Heart left ventricle (tissue), 13 donors: ENCODE results near the gene GNG8.

Experiments
- POLR2A ChIP-seq, 2 donors: fragments of 450-650 bp; IDR thresholded peaks; one replicate each; pipeline ENCODE4 v1.6.1; 2017; ENCODE audit warnings: antibody characterized with exemption in 2 of 2, mild to moderate bottlenecking in 2 of 2, moderate library complexity in 2 of 2
- TF ChIP-seq, protein P1 (sequence below), 12 donors: fragments of 200-600 bp; sonication (generic) in 4 of 12; IDR thresholded peaks; one replicate each; pipeline versions ENCODE4 v1.5.0 to v1.8.0; 2018 to 2022; ENCODE audit warnings: antibody characterized with exemption in 12 of 12, mild to moderate bottlenecking in 5 of 12
- donor health status: ischemic (EF 13 %, LVEDD 7.1; RV severe dilation, severe dysfunction).
- donor health status: DM: no; HTN: yes; CAD: no.
- donor health status: DM: no; HTN: no; CAD: no.
- donor health status: ischemic (EF 25% LVEDD 6.9; RV normal size, moderate dysfunction).
- donor health status: ischemic (EF 25% LVEDD 5.7; RV mildly dilated, moderate dysfunction).
- donor health status: ischemic (EF 35%, LVEDD 5.7; RV mildly dilated, moderate dysfunction).
- donor health status: nonischemic (EF 11% LVEDD 7.7; RV severe dilation, severe dysfunction).
- donor health status: DM: yes; HTN: yes; CAD: no.
- donor health status: PGD.
- donor health status: ischemic (EF 29% LVEDD 5.4; RV normal size, mild dysfunction).
- donor health status: nonischemic (EF 23%, LVEDD 6.1; RV moderate dilation, normal function).

DNA sequence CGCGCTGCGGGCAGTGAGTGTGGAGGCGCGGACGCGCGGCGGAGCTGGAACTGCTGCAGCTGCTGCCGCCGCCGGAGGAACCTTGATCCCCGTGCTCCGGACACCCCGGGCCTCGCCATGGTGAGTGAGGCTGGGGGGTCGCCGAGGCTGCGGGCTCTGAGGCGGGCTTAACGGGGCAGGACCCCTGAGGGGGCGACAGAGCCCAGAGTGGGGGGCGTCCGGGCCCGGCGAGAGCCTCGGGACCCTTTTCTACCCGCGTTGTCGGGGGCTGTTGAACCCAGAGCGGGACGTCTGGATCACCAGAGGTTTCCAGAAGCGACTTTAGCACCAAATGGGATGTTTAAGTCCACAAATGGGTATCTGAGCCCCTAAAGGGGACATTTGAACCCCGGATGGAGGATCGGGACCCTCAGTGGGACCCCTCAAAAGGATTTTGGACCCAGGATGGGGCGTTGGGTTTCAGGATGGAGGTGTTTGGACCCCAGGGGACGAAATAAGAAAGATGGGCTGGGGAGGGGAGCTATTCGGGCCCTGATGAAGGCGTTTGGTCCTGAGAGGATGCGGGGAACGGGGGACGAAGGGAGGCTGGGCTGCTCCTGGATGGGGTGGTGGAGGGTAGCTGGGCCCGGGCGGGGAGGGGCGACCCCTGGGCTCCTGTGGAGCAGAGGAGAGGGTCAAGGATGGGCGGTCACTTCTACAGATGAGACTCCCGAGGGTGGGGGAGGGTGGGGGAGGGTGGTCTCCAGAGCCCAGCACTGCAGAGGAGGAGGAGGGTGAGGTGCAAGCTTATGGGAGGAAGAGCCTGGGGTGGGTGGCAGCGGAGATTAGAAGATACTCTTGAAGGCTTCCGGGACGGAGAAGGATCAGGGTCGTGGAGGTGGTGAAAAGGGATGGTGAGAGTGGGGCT is 34.4 kb downstream of the GNG8 start, which contains the start of gene CALM3:
- TF ChIP-seq, protein P1, sequence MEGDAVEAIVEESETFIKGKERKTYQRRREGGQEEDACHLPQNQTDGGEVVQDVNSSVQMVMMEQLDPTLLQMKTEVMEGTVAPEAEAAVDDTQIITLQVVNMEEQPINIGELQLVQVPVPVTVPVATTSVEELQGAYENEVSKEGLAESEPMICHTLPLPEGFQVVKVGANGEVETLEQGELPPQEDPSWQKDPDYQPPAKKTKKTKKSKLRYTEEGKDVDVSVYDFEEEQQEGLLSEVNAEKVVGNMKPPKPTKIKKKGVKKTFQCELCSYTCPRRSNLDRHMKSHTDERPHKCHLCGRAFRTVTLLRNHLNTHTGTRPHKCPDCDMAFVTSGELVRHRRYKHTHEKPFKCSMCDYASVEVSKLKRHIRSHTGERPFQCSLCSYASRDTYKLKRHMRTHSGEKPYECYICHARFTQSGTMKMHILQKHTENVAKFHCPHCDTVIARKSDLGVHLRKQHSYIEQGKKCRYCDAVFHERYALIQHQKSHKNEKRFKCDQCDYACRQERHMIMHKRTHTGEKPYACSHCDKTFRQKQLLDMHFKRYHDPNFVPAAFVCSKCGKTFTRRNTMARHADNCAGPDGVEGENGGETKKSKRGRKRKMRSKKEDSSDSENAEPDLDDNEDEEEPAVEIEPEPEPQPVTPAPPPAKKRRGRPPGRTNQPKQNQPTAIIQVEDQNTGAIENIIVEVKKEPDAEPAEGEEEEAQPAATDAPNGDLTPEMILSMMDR (IDR thresholded peaks at IDR 0.05), result no peak
- TF ChIP-seq POLR2A (IDR thresholded peaks at IDR 0.05), result peak; percentile 53 to 90
